PC-3 (cell line): ENCODE results near the gene NUDT22.

Experiments used
- CTCF ChIP-seq: fragments of 300-600 bp; sonication (generic); conservative IDR thresholded peaks from 2 replicates; pipeline ENCODE4 v1.5.1; 2017; ENCODE audit warnings: antibody characterized with exemption, low read depth, mild to moderate bottlenecking, low read length
- EZH2 ChIP-seq: fragments of 300-600 bp; sonication (generic); IDR thresholded peaks from one replicate; pipeline ENCODE4 v1.6.1; 2017; ENCODE audit warnings: antibody characterized with exemption, mild to moderate bottlenecking, low read length; ENCODE audit not compliant: unreplicated experiment
- EZH2phosphoT487 ChIP-seq: fragments of 300-600 bp; sonication (generic); IDR thresholded peaks from 2 replicates; pipeline ENCODE4 v1.6.1; 2018; ENCODE audit warnings: mild to moderate bottlenecking, antibody characterized with exemption, low read length, borderline replicate concordance

GRCh38 chr11:64255135-64256128 is 29.4 kb downstream of the NUDT22 start:
- no peak for TF ChIP-seq EZH2phosphoT487
- TF ChIP-seq EZH2, result no peak
- no peak for TF ChIP-seq CTCF
